Caco-2 (cell line): ENCODE results near the gene ZNF507. TPM values are rescaled to one million over a fixed set of nuclear protein-coding genes. Genes with fewer than 3 reads are reported as not detected.

Experiments
- BruUV-seq: library from RNA; stranded (reverse); fragments of 400-500 nt; replicated peaks from 2 replicates; lab custom pipeline; 2021; lab: Mats Ljungman, UMichigan
- CTCF ChIA-PET: fragments of 300-600 bp; sonication (Branson Sonifier 250); formaldehyde crosslinking; loops from one replicate; lab custom pipeline; 2022; ENCODE audit warnings: antibody characterized with exemption; lab: Charles Lee
- POLR2A ChIA-PET: fragments of 300-600 bp; sonication (Branson Sonifier 250); formaldehyde crosslinking; loops from one replicate; lab custom pipeline; 2022; ENCODE audit warnings: antibody characterized with exemption; lab: Charles Lee
- DNase-seq, 2 experiments: peaks; one replicate each; pipeline versions ENCODE4 v3.0.0 to v3.0.0-alpha.2; 2020 to 2022
- H3K27me3 ChIP-seq: replicated peaks from 2 replicates; pipeline ENCODE4 v1.6.0; 2011; ENCODE audit warnings: low read length; ENCODE audit not compliant: control insufficient read depth, insufficient read depth
- H3K36me3 ChIP-seq: 2 replicates; pipeline ENCODE4 v1.5.1; 2011; ENCODE audit warnings: low read length; ENCODE audit not compliant: control insufficient read depth, insufficient read depth
- H3K4me1 ChIP-seq: fragments of 250-450 bp; sonication (Bioruptor Pico); 2 replicates; pipeline ENCODE4 v1.5.1; 2020; ENCODE audit warnings: mild to moderate bottlenecking
- H3K4me3 ChIP-seq: 2 replicates; pipeline ENCODE4 v1.5.1; 2011; ENCODE audit warnings: low read depth, mild to moderate bottlenecking, control low read depth, low read length
- H3K9me3 ChIP-seq: fragments of 250-450 bp; sonication (Bioruptor Pico); 2 replicates; pipeline ENCODE4 v1.5.1; 2020; ENCODE audit warnings: mild to moderate bottlenecking, moderate library complexity
- H3K27ac Mint-ChIP-seq: one replicate; pipeline ENCODE4 v1.8.0; 2022; ENCODE audit warnings: mixed read lengths; ENCODE audit not compliant: unreplicated experiment
- H3K27me3 Mint-ChIP-seq: one replicate; pipeline ENCODE4 v1.8.0; 2022; ENCODE audit warnings: mixed read lengths; ENCODE audit not compliant: insufficient read depth, unreplicated experiment
- H3K36me3 Mint-ChIP-seq: one replicate; pipeline ENCODE4 v1.8.0; 2022; ENCODE audit warnings: mild to moderate bottlenecking, mixed read lengths; ENCODE audit not compliant: insufficient read depth, unreplicated experiment
- H3K4me1 Mint-ChIP-seq: one replicate; pipeline ENCODE4 v1.8.0; 2022; ENCODE audit warnings: low read depth, mixed read lengths; ENCODE audit not compliant: unreplicated experiment
- H3K4me3 Mint-ChIP-seq: one replicate; pipeline ENCODE4 v1.8.0; 2022; ENCODE audit warnings: mild to moderate bottlenecking, moderate library complexity, mixed read lengths; ENCODE audit not compliant: unreplicated experiment
- H3K9me3 Mint-ChIP-seq: one replicate; pipeline ENCODE4 v1.8.0; 2022; ENCODE audit warnings: mixed read lengths; ENCODE audit not compliant: unreplicated experiment
- CTCF ChIP-seq, 2 experiments: fragments of 200-600 bp in 1 of 2; IDR thresholded peaks; 1 replicate in 1 of 2; 2 replicates in 1 of 2; pipeline versions ENCODE4 v1.5.1 to v1.8.0; 2011 to 2022; ENCODE audit warnings: antibody characterized with exemption in 1 of 2, control low read depth in 1 of 2, inconsistent platforms in 1 of 2, low read depth in 1 of 2, low read length in 1 of 2, mild to moderate bottlenecking in 1 of 2, moderate library complexity in 1 of 2; ENCODE audit not compliant: insufficient read depth in 1 of 2, severe bottlenecking in 1 of 2, unreplicated experiment in 1 of 2
- intact Hi-C: fragments of 100-400 bp; cut with micrococcal nuclease; formaldehyde crosslinking; loops from one replicate; pipeline ENCODE4 v1.10.0; 2022; ENCODE audit not compliant: unreplicated experiment
- total RNA-seq: library from RNA; stranded (reverse); gene quantifications from 2 replicates; pipeline ENCODE4 v1.2.3, GENCODE V29; 2022

ZNF507 gene
- total RNA-seq, 1 experiment from 2014 or later, result 27.4 TPM

- Histone ChIP-seq H3K27me3 (no peaks in the 10 kb centered on the region), H3K4me1 (no peaks in the 10 kb centered on the region), H3K36me3 (no peaks in the 10 kb centered on the region), H3K9me3 (no peaks in the 10 kb centered on the region), H3K4me3 (no peak overlapping the region)
- H3K36me3 Mint-ChIP-seq, result peaks cover 28% of the 10 kb centered on the region
- no peaks in the 10 kb centered on the region for H3K27me3 Mint-ChIP-seq
- H3K4me1 Mint-ChIP-seq, result no peaks in the 10 kb centered on the region
- no peak overlapping the region for H3K27ac Mint-ChIP-seq
- ChIA-PET POLR2A (no interaction called here), CTCF (no interaction called here)
- DNase-seq, result no peak
- no TSS peak for BruUV-seq
- no peak for TF ChIP-seq CTCF (IDR thresholded peaks at IDR 0.05; ENCODE audit: insufficient read depth in 1 of 2, low read depth in 1 of 2, low read length in 1 of 2, severe bottlenecking in 1 of 2, unreplicated experiment in 1 of 2)
- no peaks in the 10 kb centered on the region for H3K9me3 Mint-ChIP-seq
- intact Hi-C loops, result no loop called here
- H3K4me3 Mint-ChIP-seq, result no peak overlapping the region
Measured at GRCh38 chr19:32415669-32416068, 70.3 kb downstream of the ZNF507 start.

- no peaks in the 10 kb centered on the region for H3K9me3 ChIP-seq
- no peaks in the 10 kb centered on the region for H3K4me1 ChIP-seq
- intact Hi-C loops, result no loop called here
- no peak for TF ChIP-seq CTCF (IDR thresholded peaks at IDR 0.05; ENCODE audit: insufficient read depth in 1 of 2, low read depth in 1 of 2, low read length in 1 of 2, severe bottlenecking in 1 of 2, unreplicated experiment in 1 of 2)
- POLR2A ChIA-PET, result no interaction called here
- Mint-ChIP-seq H3K4me3 (no peak overlapping the region), H3K4me1 (peaks cover 3% of the 10 kb centered on the region), H3K36me3 (peaks cover 18% of the 10 kb centered on the region), H3K9me3 (no peaks in the 10 kb centered on the region), H3K27me3 (no peaks in the 10 kb centered on the region), H3K27ac (no peak overlapping the region)
- no peak overlapping the region for H3K4me3 ChIP-seq
- CTCF ChIA-PET, result no interaction called here
- H3K36me3 ChIP-seq, result no peaks in the 10 kb centered on the region
- DNase-seq, result no peak
- BruUV-seq, result no TSS peak
- no peaks in the 10 kb centered on the region for H3K27me3 ChIP-seq
Measured at GRCh38 chr19:32416749-32417456, 71.5 kb downstream of the ZNF507 start.

- POLR2A ChIA-PET, result interaction anchor here (0.7 kb wide), 1 partner anchor 13 kb away, joined by 3 read pairs; the partner anchor contains the start of gene DPY19L3
Measured at GRCh38 chr19:32418155-32418554, 72.7 kb downstream of the ZNF507 start.

More at GRCh38 chr19:32418155-32418554, 72.7 kb downstream of the ZNF507 start:
- no TSS peak for BruUV-seq
- intact Hi-C loops, result no loop called here
- no peak for TF ChIP-seq CTCF (IDR thresholded peaks at IDR 0.05; ENCODE audit: insufficient read depth in 1 of 2, low read depth in 1 of 2, low read length in 1 of 2, severe bottlenecking in 1 of 2, unreplicated experiment in 1 of 2)
- CTCF ChIA-PET, result no interaction called here
- H3K4me1 ChIP-seq, result no peaks in the 10 kb centered on the region
- Mint-ChIP-seq H3K27me3 (no peaks in the 10 kb centered on the region), H3K27ac (no peak overlapping the region), H3K36me3 (peaks cover 8% of the 10 kb centered on the region), H3K4me3 (no peak overlapping the region), H3K9me3 (no peaks in the 10 kb centered on the region), H3K4me1 (peaks cover 7% of the 10 kb centered on the region)
- no peak for DNase-seq
- no peaks in the 10 kb centered on the region for H3K27me3 ChIP-seq
- no peaks in the 10 kb centered on the region for H3K9me3 ChIP-seq
- H3K36me3 ChIP-seq, result no peaks in the 10 kb centered on the region; the same call in 1 of the 2 replicates
- no peak overlapping the region for H3K4me3 ChIP-seq
